Peyer's patch (tissue), 4 donors: ENCODE data around the gene BTLA. TPM values are rescaled to one million over a fixed set of nuclear protein-coding genes. Genes with fewer than 3 reads are reported as not detected.
"Not testable (repeated sequence)": the region's sequence is repeated elsewhere in the genome, so short reads cannot be mapped to it uniquely, and the experiment has no call there.

Experiments
- DNase-seq, 3 donors: peaks; one replicate each; pipeline ENCODE4 v3.0.0-alpha.2; 2017 to 2019
- H3K27ac ChIP-seq, 4 donors: fragments of 200-600 bp; sonication (generic); one replicate each; pipeline ENCODE4 v1.5.1; 2016 to 2019
- H3K27me3 ChIP-seq, 2 donors: fragments of 200-600 bp; sonication (generic); one replicate each; pipeline ENCODE4 v1.5.1; 2019
- H3K36me3 ChIP-seq, 3 donors: fragments of 200-600 bp; sonication (generic); one replicate each; pipeline ENCODE4 v1.5.1; 2016 to 2019
- H3K4me1 ChIP-seq, 4 donors: fragments of 200-600 bp; sonication (generic); one replicate each; pipeline ENCODE4 v1.5.1; 2016 to 2019
- H3K4me3 ChIP-seq, 4 donors: fragments of 200-600 bp; sonication (generic); 1 replicate in 3 of 4; 2 replicates in 1 of 4; pipeline ENCODE4 v1.5.1; 2016 to 2019; ENCODE audit warnings: mild to moderate bottlenecking in 1 of 4
- H3K9me3 ChIP-seq, 4 donors: fragments of 200-600 bp; sonication (generic); one replicate each; pipeline ENCODE4 v1.5.1; 2016 to 2019; ENCODE audit warnings: mild to moderate bottlenecking in 1 of 4
- CTCF ChIP-seq, 6 experiments: fragments of 450-650 bp in 4 of 6; fragments of 200-600 bp in 2 of 6; sonication (generic) in 1 of 6; IDR thresholded peaks; one replicate each; pipeline ENCODE4 v1.5.1; 2017 to 2019; ENCODE audit warnings: antibody characterized with exemption in 6 of 6, mild to moderate bottlenecking in 3 of 6, moderate library complexity in 1 of 6
- POLR2A ChIP-seq, 2 donors: fragments of 450-650 bp; IDR thresholded peaks; one replicate each; pipeline ENCODE4 v1.5.1; 2017; ENCODE audit warnings: antibody characterized with exemption in 2 of 2, mild to moderate bottlenecking in 2 of 2, moderate library complexity in 2 of 2
- total RNA-seq, 4 donors: library from RNA; depleted of rRNA; stranded (reverse); fragments of >200 nt; gene quantifications; one replicate each; pipeline ENCODE4 v1.1.0, GENCODE V29; 2016

BTLA gene
- total RNA-seq, 4 donors from 2014 or later: 1.2 to 27.2 (median 1.8) TPM; not detected in 1

GRCh38 chr3:112519424-112520001, 20.2 kb upstream of the BTLA start:
- Histone ChIP-seq H3K27me3 (no peaks in the 10 kb centered on the region), H3K36me3 (no peaks in the 10 kb centered on the region), H3K9me3 (no peaks in the 10 kb centered on the region), H3K4me1 (no peaks in the 10 kb centered on the region), H3K27ac (no peak overlapping the region), H3K4me3 (no peak overlapping the region)
- TF ChIP-seq POLR2A (IDR thresholded peaks at IDR 0.05) (no peak), CTCF (IDR thresholded peaks at IDR 0.05) (peak; percentile 67 to 94 (median 86))
- no peak for DNase-seq

GRCh38 chr3:112518970-112519369, 19.7 kb upstream of the BTLA start:
- DNase-seq, H3K9me3 ChIP-seq, H3K27ac ChIP-seq: not testable (repeated sequence)

GRCh38 chr3:112514527-112515128, 15.4 kb upstream of the BTLA start:
- Histone ChIP-seq H3K4me3 (no peak overlapping the region), H3K27me3 (no peaks in the 10 kb centered on the region), H3K4me1 (no peaks in the 10 kb centered on the region), H3K27ac (peak overlapping the region in 1 of 4 donors; percentile 8), H3K36me3 (no peaks in the 10 kb centered on the region), H3K9me3 (no peaks in the 10 kb centered on the region)
- no peak for DNase-seq
- TF ChIP-seq POLR2A (IDR thresholded peaks at IDR 0.05): no peak
- TF ChIP-seq CTCF (IDR thresholded peaks at IDR 0.05): no peak

More at GRCh38 chr3:112518970-112519369, 19.7 kb upstream of the BTLA start:
- H3K27me3 ChIP-seq, H3K4me1 ChIP-seq, H3K4me3 ChIP-seq, H3K36me3 ChIP-seq: not testable (repeated sequence)

- no peak for DNase-seq
- H3K27me3 ChIP-seq: no peaks in the 10 kb centered on the region
- TF ChIP-seq CTCF (IDR thresholded peaks at IDR 0.05): no peak
- no peak for TF ChIP-seq POLR2A (IDR thresholded peaks at IDR 0.05)
- H3K4me3 ChIP-seq: no peak overlapping the region
- H3K27ac ChIP-seq: no peak overlapping the region
- H3K36me3 ChIP-seq: no peaks in the 10 kb centered on the region
- H3K9me3 ChIP-seq: no peaks in the 10 kb centered on the region
- H3K4me1 ChIP-seq: no peaks in the 10 kb centered on the region
Observed at GRCh38 chr3:112512320-112512719, 13.0 kb upstream of the BTLA start.

GRCh38 chr3:112508860-112509259, 9.6 kb upstream of the BTLA start:
- DNase-seq: no peak
- TF ChIP-seq CTCF (IDR thresholded peaks at IDR 0.05): no peak
- H3K27me3 ChIP-seq: no peaks in the 10 kb centered on the region
- no peak overlapping the region for H3K27ac ChIP-seq
- no peaks in the 10 kb centered on the region for H3K36me3 ChIP-seq
- H3K9me3 ChIP-seq: no peaks in the 10 kb centered on the region
- H3K4me1 ChIP-seq: no peaks in the 10 kb centered on the region
- H3K4me3 ChIP-seq: no peak overlapping the region

GRCh38 chr3:112508261-112508660, 9.0 kb upstream of the BTLA start:
- Histone ChIP-seq H3K4me3 (no peak overlapping the region), H3K27ac (no peak overlapping the region), H3K36me3 (no peaks in the 10 kb centered on the region), H3K27me3 (no peaks in the 10 kb centered on the region), H3K9me3 (no peaks in the 10 kb centered on the region), H3K4me1 (no peaks in the 10 kb centered on the region)
- DNase-seq: no peak
- TF ChIP-seq CTCF (IDR thresholded peaks at IDR 0.05) (no peak), POLR2A (IDR thresholded peaks at IDR 0.05) (no peak)
